C4-2B (cell line): ENCODE measurements around the gene GMPR.
A peak's percentile ranks its signal among the peaks of the same experiment; 100 is the strongest.

Experiments
- ZFX ChIP-seq: fragments of 450-650 bp; IDR thresholded peaks from 2 replicates; pipeline ENCODE4 v1.6.1; 2017
- TF ChIP-seq, protein P1 (sequence below): fragments of 450-650 bp; conservative IDR thresholded peaks from 2 replicates; pipeline ENCODE4 v1.5.1; 2017; ENCODE audit warnings: mild to moderate bottlenecking

- TF ChIP-seq, protein P1, sequence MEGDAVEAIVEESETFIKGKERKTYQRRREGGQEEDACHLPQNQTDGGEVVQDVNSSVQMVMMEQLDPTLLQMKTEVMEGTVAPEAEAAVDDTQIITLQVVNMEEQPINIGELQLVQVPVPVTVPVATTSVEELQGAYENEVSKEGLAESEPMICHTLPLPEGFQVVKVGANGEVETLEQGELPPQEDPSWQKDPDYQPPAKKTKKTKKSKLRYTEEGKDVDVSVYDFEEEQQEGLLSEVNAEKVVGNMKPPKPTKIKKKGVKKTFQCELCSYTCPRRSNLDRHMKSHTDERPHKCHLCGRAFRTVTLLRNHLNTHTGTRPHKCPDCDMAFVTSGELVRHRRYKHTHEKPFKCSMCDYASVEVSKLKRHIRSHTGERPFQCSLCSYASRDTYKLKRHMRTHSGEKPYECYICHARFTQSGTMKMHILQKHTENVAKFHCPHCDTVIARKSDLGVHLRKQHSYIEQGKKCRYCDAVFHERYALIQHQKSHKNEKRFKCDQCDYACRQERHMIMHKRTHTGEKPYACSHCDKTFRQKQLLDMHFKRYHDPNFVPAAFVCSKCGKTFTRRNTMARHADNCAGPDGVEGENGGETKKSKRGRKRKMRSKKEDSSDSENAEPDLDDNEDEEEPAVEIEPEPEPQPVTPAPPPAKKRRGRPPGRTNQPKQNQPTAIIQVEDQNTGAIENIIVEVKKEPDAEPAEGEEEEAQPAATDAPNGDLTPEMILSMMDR: peak; percentile 84
- no peak for TF ChIP-seq ZFX
These were observed 93.8 kb downstream of the GMPR start for GRCh38 chr6:16332175-16332542.
